Caco-2 (cell line): Measurements from ENCODE around the gene KIFC3. TPM values are rescaled to one million over a fixed set of nuclear protein-coding genes. Genes with fewer than 3 reads are reported as not detected.
A peak's percentile ranks its signal among the peaks of the same experiment; 100 is the strongest.

Experiments
- BruUV-seq: library from RNA; stranded (reverse); fragments of 400-500 nt; replicated peaks from 2 replicates; lab custom pipeline; 2021; lab: Mats Ljungman, UMichigan
- CTCF ChIA-PET: fragments of 300-600 bp; sonication (Branson Sonifier 250); formaldehyde crosslinking; loops from one replicate; lab custom pipeline; 2022; ENCODE audit warnings: antibody characterized with exemption; lab: Charles Lee
- POLR2A ChIA-PET: fragments of 300-600 bp; sonication (Branson Sonifier 250); formaldehyde crosslinking; loops from one replicate; lab custom pipeline; 2022; ENCODE audit warnings: antibody characterized with exemption; lab: Charles Lee
- DNase-seq, 2 experiments: peaks; one replicate each; pipeline versions ENCODE4 v3.0.0 to v3.0.0-alpha.2; 2020 to 2022
- H3K27me3 ChIP-seq: replicated peaks from 2 replicates; pipeline ENCODE4 v1.6.0; 2011; ENCODE audit warnings: low read length; ENCODE audit not compliant: control insufficient read depth, insufficient read depth
- H3K36me3 ChIP-seq: 2 replicates; pipeline ENCODE4 v1.5.1; 2011; ENCODE audit warnings: low read length; ENCODE audit not compliant: control insufficient read depth, insufficient read depth
- H3K4me1 ChIP-seq: fragments of 250-450 bp; sonication (Bioruptor Pico); 2 replicates; pipeline ENCODE4 v1.5.1; 2020; ENCODE audit warnings: mild to moderate bottlenecking
- H3K4me3 ChIP-seq: 2 replicates; pipeline ENCODE4 v1.5.1; 2011; ENCODE audit warnings: low read depth, mild to moderate bottlenecking, control low read depth, low read length
- H3K9me3 ChIP-seq: fragments of 250-450 bp; sonication (Bioruptor Pico); 2 replicates; pipeline ENCODE4 v1.5.1; 2020; ENCODE audit warnings: mild to moderate bottlenecking, moderate library complexity
- H3K27ac Mint-ChIP-seq: one replicate; pipeline ENCODE4 v1.8.0; 2022; ENCODE audit warnings: mixed read lengths; ENCODE audit not compliant: unreplicated experiment
- H3K27me3 Mint-ChIP-seq: one replicate; pipeline ENCODE4 v1.8.0; 2022; ENCODE audit warnings: mixed read lengths; ENCODE audit not compliant: insufficient read depth, unreplicated experiment
- H3K36me3 Mint-ChIP-seq: one replicate; pipeline ENCODE4 v1.8.0; 2022; ENCODE audit warnings: mild to moderate bottlenecking, mixed read lengths; ENCODE audit not compliant: insufficient read depth, unreplicated experiment
- H3K4me1 Mint-ChIP-seq: one replicate; pipeline ENCODE4 v1.8.0; 2022; ENCODE audit warnings: low read depth, mixed read lengths; ENCODE audit not compliant: unreplicated experiment
- H3K4me3 Mint-ChIP-seq: one replicate; pipeline ENCODE4 v1.8.0; 2022; ENCODE audit warnings: mild to moderate bottlenecking, moderate library complexity, mixed read lengths; ENCODE audit not compliant: unreplicated experiment
- H3K9me3 Mint-ChIP-seq: one replicate; pipeline ENCODE4 v1.8.0; 2022; ENCODE audit warnings: mixed read lengths; ENCODE audit not compliant: unreplicated experiment
- CTCF ChIP-seq, 2 experiments: fragments of 200-600 bp in 1 of 2; IDR thresholded peaks; 1 replicate in 1 of 2; 2 replicates in 1 of 2; pipeline versions ENCODE4 v1.5.1 to v1.8.0; 2011 to 2022; ENCODE audit warnings: antibody characterized with exemption in 1 of 2, control low read depth in 1 of 2, inconsistent platforms in 1 of 2, low read depth in 1 of 2, low read length in 1 of 2, mild to moderate bottlenecking in 1 of 2, moderate library complexity in 1 of 2; ENCODE audit not compliant: insufficient read depth in 1 of 2, severe bottlenecking in 1 of 2, unreplicated experiment in 1 of 2
- intact Hi-C: fragments of 100-400 bp; cut with micrococcal nuclease; formaldehyde crosslinking; loops from one replicate; pipeline ENCODE4 v1.10.0; 2022; ENCODE audit not compliant: unreplicated experiment
- total RNA-seq: library from RNA; stranded (reverse); gene quantifications from 2 replicates; pipeline ENCODE4 v1.2.3, GENCODE V29; 2022

KIFC3 gene
- total RNA-seq, 1 experiment from 2014 or later, result 103 TPM

DNA sequence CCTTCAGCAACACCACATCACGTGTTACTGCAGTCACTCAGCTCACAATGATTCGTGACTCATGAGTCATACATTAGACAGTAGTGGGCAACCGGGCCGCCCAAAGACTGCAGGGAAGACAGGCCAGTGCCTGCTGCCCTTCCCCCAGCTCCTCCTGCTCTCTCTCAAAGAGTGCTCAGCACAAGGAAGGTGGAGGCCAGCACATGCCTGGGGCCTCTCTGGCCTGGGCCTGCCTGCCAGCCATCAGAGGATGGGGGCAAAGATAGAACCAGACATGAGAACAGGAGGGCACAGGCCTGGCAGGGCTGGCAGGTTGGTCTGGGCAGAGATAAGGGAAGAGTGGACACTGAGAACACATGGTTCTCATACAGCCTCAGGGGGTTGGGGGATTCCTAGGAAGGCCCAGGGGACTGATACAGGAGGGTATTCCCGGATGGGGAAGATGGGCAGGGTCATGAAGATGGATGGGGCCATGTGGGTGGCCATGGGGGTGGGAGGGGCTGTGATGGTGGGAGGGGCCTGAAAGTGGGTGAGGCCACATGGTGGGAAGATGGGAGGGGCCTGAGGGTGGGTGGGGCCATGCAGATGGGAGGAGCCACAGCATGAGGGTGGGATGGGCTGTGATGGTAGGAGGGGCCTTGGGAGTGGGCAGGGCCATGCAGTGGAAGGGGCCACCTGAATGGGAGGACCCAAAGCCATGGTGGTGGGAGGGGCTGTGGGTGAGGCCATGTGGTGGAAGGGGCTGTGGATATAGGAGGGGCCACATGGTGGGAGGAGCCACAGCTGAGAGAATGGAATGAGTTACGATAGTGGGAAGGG is 37.7 kb downstream of the KIFC3 start:
- Mint-ChIP-seq H3K4me3 (no peak overlapping the region), H3K27me3 (no peaks in the 10 kb centered on the region), H3K36me3 (peaks cover 79% of the 10 kb centered on the region), H3K9me3 (no peaks in the 10 kb centered on the region), H3K4me1 (peaks cover 9% of the 10 kb centered on the region), H3K27ac (peak overlapping the region; percentile 56)
- H3K36me3 ChIP-seq, result peaks cover 1% of the 10 kb centered on the region
- CTCF ChIA-PET, result interaction anchor here (0.7 kb wide), 1 partner anchor 268 kb away, joined by 4 read pairs; no protein-coding TSS in a partner anchor
- no peak overlapping the region for H3K4me3 ChIP-seq
- TF ChIP-seq CTCF (IDR thresholded peaks at IDR 0.05; ENCODE audit: insufficient read depth in 1 of 2, low read depth in 1 of 2, low read length in 1 of 2, severe bottlenecking in 1 of 2, unreplicated experiment in 1 of 2), result no peak
- DNase-seq, result peak; percentile 75 to 88
- no peaks in the 10 kb centered on the region for H3K9me3 ChIP-seq
- intact Hi-C loops, result no loop called here
- POLR2A ChIA-PET, result no interaction called here
- H3K4me1 ChIP-seq, result peaks cover 10% of the 10 kb centered on the region
- BruUV-seq, result no TSS peak
- H3K27me3 ChIP-seq, result no peaks in the 10 kb centered on the region

DNA sequence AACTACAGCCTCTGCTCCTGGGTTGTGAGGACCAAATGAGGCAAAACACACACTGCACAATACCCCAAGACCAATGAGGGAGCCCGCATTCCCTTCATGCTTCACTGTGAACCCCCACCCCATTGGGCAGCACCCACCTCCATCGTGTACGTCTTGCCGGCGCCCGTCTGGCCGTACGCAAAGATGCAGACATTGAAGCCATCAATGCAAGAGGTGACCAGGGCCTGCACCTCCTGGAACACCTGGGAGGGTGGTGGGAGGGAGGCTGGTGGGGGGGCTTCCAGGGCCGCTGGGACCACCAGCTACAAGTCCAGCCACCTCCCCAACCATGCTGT is 38.3 kb downstream of the KIFC3 start:
- peaks cover 1% of the 10 kb centered on the region for H3K36me3 ChIP-seq

More for the DNA sequence above, 38.3 kb downstream of the KIFC3 start:
- Histone ChIP-seq H3K4me3 (no peak overlapping the region), H3K9me3 (no peaks in the 10 kb centered on the region), H3K4me1 (peaks cover 16% of the 10 kb centered on the region), H3K27me3 (no peaks in the 10 kb centered on the region)
- intact Hi-C loops, result no loop called here
- TF ChIP-seq CTCF (IDR thresholded peaks at IDR 0.05; ENCODE audit: insufficient read depth in 1 of 2, low read depth in 1 of 2, low read length in 1 of 2, severe bottlenecking in 1 of 2, unreplicated experiment in 1 of 2), result no peak
- no peaks in the 10 kb centered on the region for H3K27me3 Mint-ChIP-seq
- CTCF ChIA-PET, result no interaction called here
- no peaks in the 10 kb centered on the region for H3K9me3 Mint-ChIP-seq
- DNase-seq, result no peak
- BruUV-seq, result no TSS peak
- peak overlapping the region; percentile 56 for H3K27ac Mint-ChIP-seq
- peaks cover 14% of the 10 kb centered on the region for H3K4me1 Mint-ChIP-seq
- no peak overlapping the region for H3K4me3 Mint-ChIP-seq
- peaks cover 82% of the 10 kb centered on the region for H3K36me3 Mint-ChIP-seq
- POLR2A ChIA-PET, result no interaction called here
